Ovary (tissue), 3 donors: Measurements from ENCODE around the gene GPN2.

Source experiments
- CTCF ChIP-seq, 3 donors: fragments of 450-650 bp in 2 of 3; fragments of 200-600 bp in 1 of 3; IDR thresholded peaks; one replicate each; pipeline versions ENCODE4 v1.5.1 to v1.8.0; 2016 to 2022; ENCODE audit warnings: antibody characterized with exemption in 3 of 3, mild to moderate bottlenecking in 1 of 3
- POLR2A ChIP-seq: fragments of 450-650 bp; IDR thresholded peaks from one replicate; pipeline ENCODE4 v1.6.1; 2017; ENCODE audit warnings: antibody characterized with exemption, mild to moderate bottlenecking, moderate library complexity
- donor health status: DM: no; HTN: no; CAD: no.

GRCh38 chr1:26848941-26849774 lies 40.9 kb downstream of the GPN2 start:
- TF ChIP-seq POLR2A (no peak), CTCF (IDR thresholded peaks at IDR 0.05) (no peak)
